Keratinocyte (primary cell): ENCODE measurements around the gene CST1.

Experiments used
- EZH2 ChIP-seq: IDR thresholded peaks from one replicate; pipeline ENCODE4 v1.6.1; 2012; ENCODE audit warnings: inconsistent platforms, mild to moderate bottlenecking, low read length, moderate library complexity
- TF ChIP-seq, protein P1 (sequence below), 3 experiments: IDR thresholded peaks in 1 of 3; conservative IDR thresholded peaks in 1 of 3; optimal IDR thresholded peaks in 1 of 3; 2 replicates in 2 of 3; 3 replicates in 1 of 3; pipeline versions ENCODE3 to v1.5.1; 2011; ENCODE audit warnings: low read length in 3 of 3, mild to moderate bottlenecking in 3 of 3, moderate library complexity in 2 of 3, control low read depth in 1 of 3, inconsistent platforms in 1 of 3; ENCODE audit not compliant: insufficient read depth in 2 of 3; ENCODE audit errors: extremely low read depth in 1 of 3

GRCh38 chr20:23702021-23702420 lies 48.7 kb downstream of the CST1 start:
- TF ChIP-seq, protein P1, sequence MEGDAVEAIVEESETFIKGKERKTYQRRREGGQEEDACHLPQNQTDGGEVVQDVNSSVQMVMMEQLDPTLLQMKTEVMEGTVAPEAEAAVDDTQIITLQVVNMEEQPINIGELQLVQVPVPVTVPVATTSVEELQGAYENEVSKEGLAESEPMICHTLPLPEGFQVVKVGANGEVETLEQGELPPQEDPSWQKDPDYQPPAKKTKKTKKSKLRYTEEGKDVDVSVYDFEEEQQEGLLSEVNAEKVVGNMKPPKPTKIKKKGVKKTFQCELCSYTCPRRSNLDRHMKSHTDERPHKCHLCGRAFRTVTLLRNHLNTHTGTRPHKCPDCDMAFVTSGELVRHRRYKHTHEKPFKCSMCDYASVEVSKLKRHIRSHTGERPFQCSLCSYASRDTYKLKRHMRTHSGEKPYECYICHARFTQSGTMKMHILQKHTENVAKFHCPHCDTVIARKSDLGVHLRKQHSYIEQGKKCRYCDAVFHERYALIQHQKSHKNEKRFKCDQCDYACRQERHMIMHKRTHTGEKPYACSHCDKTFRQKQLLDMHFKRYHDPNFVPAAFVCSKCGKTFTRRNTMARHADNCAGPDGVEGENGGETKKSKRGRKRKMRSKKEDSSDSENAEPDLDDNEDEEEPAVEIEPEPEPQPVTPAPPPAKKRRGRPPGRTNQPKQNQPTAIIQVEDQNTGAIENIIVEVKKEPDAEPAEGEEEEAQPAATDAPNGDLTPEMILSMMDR (optimal IDR thresholded peaks at IDR 0.05 in 1 of 3, IDR thresholded peaks at IDR 0.05 in 1 of 3, conservative IDR thresholded peaks at IDR 0.05 in 1 of 3; ENCODE audit: extremely low read depth in 1 of 3, insufficient read depth in 2 of 3, low read length in 3 of 3) = no peak
- TF ChIP-seq EZH2 = no peak
